Panc1 (cell line): Measurements from ENCODE around the gene FARP2.

Experiments
- POLR2AphosphoS5 ChIP-seq: IDR thresholded peaks from 2 replicates; pipeline ENCODE4 v1.6.1; 2012; ENCODE audit warnings: mild to moderate bottlenecking, low read depth, low read length, moderate library complexity
- TF ChIP-seq, protein P1 (sequence below), 2 experiments: IDR thresholded peaks; 2 replicates each; pipeline ENCODE4 v1.6.1; 2011 to 2012; ENCODE audit warnings: low read depth in 2 of 2, control low read depth in 1 of 2, low read length in 1 of 2, mild to moderate bottlenecking in 1 of 2, moderate library complexity in 1 of 2; ENCODE audit not compliant: insufficient read depth in 1 of 2
- TF ChIP-seq, protein P2 (sequence below): fragments of 450-650 bp; IDR thresholded peaks from 2 replicates; pipeline ENCODE4 v1.5.1; 2017; ENCODE audit warnings: mild to moderate bottlenecking

DNA sequence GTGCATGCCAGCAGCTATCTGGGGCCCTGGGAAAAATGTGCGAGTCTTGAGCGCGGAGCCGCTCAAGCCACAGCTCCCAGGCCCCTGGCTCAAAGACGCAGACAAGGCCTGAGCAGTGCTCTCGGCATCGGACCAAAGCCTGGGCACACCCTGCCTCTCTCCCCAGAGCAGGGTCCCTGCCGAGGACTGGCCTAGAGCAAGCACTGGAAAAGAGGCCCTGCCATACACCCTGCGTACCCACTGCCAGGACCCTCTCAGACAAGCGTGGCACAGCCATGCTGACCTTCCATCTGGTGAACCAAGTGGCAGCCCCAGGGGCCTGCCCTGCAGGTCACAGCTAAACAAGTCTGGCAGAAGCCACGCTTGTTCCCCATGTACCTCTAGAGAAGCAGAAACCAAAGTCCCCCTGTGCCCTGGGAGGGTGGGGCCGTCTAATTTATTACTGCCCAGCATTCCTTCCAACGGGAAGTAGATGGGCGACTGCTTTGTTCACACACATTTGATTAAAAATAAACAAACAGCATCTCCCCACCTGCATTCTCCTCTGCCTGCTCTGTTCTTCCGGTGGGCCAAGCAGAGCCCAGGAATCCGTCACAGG, 138.3 kb downstream of the FARP2 start:
- TF ChIP-seq, protein P1, sequence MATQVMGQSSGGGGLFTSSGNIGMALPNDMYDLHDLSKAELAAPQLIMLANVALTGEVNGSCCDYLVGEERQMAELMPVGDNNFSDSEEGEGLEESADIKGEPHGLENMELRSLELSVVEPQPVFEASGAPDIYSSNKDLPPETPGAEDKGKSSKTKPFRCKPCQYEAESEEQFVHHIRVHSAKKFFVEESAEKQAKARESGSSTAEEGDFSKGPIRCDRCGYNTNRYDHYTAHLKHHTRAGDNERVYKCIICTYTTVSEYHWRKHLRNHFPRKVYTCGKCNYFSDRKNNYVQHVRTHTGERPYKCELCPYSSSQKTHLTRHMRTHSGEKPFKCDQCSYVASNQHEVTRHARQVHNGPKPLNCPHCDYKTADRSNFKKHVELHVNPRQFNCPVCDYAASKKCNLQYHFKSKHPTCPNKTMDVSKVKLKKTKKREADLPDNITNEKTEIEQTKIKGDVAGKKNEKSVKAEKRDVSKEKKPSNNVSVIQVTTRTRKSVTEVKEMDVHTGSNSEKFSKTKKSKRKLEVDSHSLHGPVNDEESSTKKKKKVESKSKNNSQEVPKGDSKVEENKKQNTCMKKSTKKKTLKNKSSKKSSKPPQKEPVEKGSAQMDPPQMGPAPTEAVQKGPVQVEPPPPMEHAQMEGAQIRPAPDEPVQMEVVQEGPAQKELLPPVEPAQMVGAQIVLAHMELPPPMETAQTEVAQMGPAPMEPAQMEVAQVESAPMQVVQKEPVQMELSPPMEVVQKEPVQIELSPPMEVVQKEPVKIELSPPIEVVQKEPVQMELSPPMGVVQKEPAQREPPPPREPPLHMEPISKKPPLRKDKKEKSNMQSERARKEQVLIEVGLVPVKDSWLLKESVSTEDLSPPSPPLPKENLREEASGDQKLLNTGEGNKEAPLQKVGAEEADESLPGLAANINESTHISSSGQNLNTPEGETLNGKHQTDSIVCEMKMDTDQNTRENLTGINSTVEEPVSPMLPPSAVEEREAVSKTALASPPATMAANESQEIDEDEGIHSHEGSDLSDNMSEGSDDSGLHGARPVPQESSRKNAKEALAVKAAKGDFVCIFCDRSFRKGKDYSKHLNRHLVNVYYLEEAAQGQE (IDR thresholded peaks at IDR 0.05; ENCODE audit: insufficient read depth in 1 of 2, low read depth in 2 of 2, low read length in 1 of 2), result no peak
- TF ChIP-seq, protein P2, sequence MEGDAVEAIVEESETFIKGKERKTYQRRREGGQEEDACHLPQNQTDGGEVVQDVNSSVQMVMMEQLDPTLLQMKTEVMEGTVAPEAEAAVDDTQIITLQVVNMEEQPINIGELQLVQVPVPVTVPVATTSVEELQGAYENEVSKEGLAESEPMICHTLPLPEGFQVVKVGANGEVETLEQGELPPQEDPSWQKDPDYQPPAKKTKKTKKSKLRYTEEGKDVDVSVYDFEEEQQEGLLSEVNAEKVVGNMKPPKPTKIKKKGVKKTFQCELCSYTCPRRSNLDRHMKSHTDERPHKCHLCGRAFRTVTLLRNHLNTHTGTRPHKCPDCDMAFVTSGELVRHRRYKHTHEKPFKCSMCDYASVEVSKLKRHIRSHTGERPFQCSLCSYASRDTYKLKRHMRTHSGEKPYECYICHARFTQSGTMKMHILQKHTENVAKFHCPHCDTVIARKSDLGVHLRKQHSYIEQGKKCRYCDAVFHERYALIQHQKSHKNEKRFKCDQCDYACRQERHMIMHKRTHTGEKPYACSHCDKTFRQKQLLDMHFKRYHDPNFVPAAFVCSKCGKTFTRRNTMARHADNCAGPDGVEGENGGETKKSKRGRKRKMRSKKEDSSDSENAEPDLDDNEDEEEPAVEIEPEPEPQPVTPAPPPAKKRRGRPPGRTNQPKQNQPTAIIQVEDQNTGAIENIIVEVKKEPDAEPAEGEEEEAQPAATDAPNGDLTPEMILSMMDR, result no peak
- no peak for TF ChIP-seq POLR2AphosphoS5
